Activated T-cell treated with anti-CD3 and anti-CD28 coated beads, Interleukin-2, amount 50 U/mL, for 24 hours (primary cell): ENCODE results near the gene ENOX2.
"Not testable (repeated sequence)": the region's sequence is repeated elsewhere in the genome, so short reads cannot be mapped to it uniquely, and the experiment has no call there.

Experiments
- DNase-seq: peaks from one replicate; pipeline ENCODE4 v3.0.0-alpha.2; 2020
- H3K27ac Mint-ChIP-seq: 2 replicates; pipeline ENCODE4 v1.8.0; 2020; ENCODE audit warnings: mild to moderate bottlenecking, mixed read lengths
- H3K27me3 Mint-ChIP-seq: 2 replicates; pipeline ENCODE4 v1.8.0; 2020; ENCODE audit warnings: mixed read lengths
- H3K36me3 Mint-ChIP-seq: 2 replicates; pipeline ENCODE4 v1.8.0; 2020; ENCODE audit warnings: low read depth, mixed read lengths
- H3K4me1 Mint-ChIP-seq: 2 replicates; pipeline ENCODE4 v1.8.0; 2020; ENCODE audit warnings: low read depth, mixed read lengths
- H3K4me3 Mint-ChIP-seq: 2 replicates; pipeline ENCODE4 v1.8.0; 2020; ENCODE audit warnings: mild to moderate bottlenecking, moderate library complexity, mixed read lengths
- H3K9me3 Mint-ChIP-seq: 2 replicates; pipeline ENCODE4 v1.8.0; 2020; ENCODE audit warnings: mixed read lengths

ENOX2 gene

GRCh38 chrX:130826249-130826648, 76.8 kb downstream of the ENOX2 start:
- peaks cover 1% of the 10 kb centered on the region for H3K4me1 Mint-ChIP-seq

GRCh38 chrX:130825525-130825924, 77.5 kb downstream of the ENOX2 start:
- no peak overlapping the region for H3K27ac Mint-ChIP-seq
- no peak for DNase-seq
- H3K4me1 Mint-ChIP-seq, result peaks cover 2% of the 10 kb centered on the region
- no peak overlapping the region for H3K4me3 Mint-ChIP-seq
- peaks cover 7% of the 10 kb centered on the region for H3K27me3 Mint-ChIP-seq
- peaks cover 1% of the 10 kb centered on the region for H3K9me3 Mint-ChIP-seq
- H3K36me3 Mint-ChIP-seq, result peaks cover under 1% of the 10 kb centered on the region

More at GRCh38 chrX:130826249-130826648, 76.8 kb downstream of the ENOX2 start:
- no peaks in the 10 kb centered on the region for H3K36me3 Mint-ChIP-seq
- no peaks in the 10 kb centered on the region for H3K9me3 Mint-ChIP-seq
- H3K27me3 Mint-ChIP-seq, result peaks cover 10% of the 10 kb centered on the region
- no peak overlapping the region for H3K4me3 Mint-ChIP-seq
- no peak overlapping the region for H3K27ac Mint-ChIP-seq
- no peak for DNase-seq

GRCh38 chrX:130819367-130819766, 83.6 kb downstream of the ENOX2 start:
- not testable (repeated sequence) for H3K4me1 Mint-ChIP-seq, DNase-seq
- H3K27me3 Mint-ChIP-seq, result peaks cover 20% of the 10 kb centered on the region

GRCh38 chrX:130813932-130814331, 89.1 kb downstream of the ENOX2 start:
- peaks cover 20% of the 10 kb centered on the region for H3K27me3 Mint-ChIP-seq
- not testable (repeated sequence) for H3K27ac Mint-ChIP-seq, DNase-seq, H3K4me3 Mint-ChIP-seq, H3K9me3 Mint-ChIP-seq, H3K4me1 Mint-ChIP-seq, H3K36me3 Mint-ChIP-seq

More at GRCh38 chrX:130819367-130819766, 83.6 kb downstream of the ENOX2 start:
- H3K36me3 Mint-ChIP-seq, H3K27ac Mint-ChIP-seq, H3K9me3 Mint-ChIP-seq, H3K4me3 Mint-ChIP-seq: not testable (repeated sequence)

GRCh38 chrX:130810561-130810960, 92.4 kb downstream of the ENOX2 start:
- H3K36me3 Mint-ChIP-seq, result no peaks in the 10 kb centered on the region
- H3K4me1 Mint-ChIP-seq, result no peaks in the 10 kb centered on the region
- H3K27ac Mint-ChIP-seq, result no peak overlapping the region
- peaks cover 4% of the 10 kb centered on the region for H3K27me3 Mint-ChIP-seq
- no peaks in the 10 kb centered on the region for H3K9me3 Mint-ChIP-seq
- no peak for DNase-seq
- H3K4me3 Mint-ChIP-seq, result no peak overlapping the region

- Mint-ChIP-seq H3K4me3 (no peak overlapping the region), H3K27me3 (peaks cover 12% of the 10 kb centered on the region), H3K4me1 (no peaks in the 10 kb centered on the region), H3K9me3 (no peaks in the 10 kb centered on the region), H3K27ac (no peak overlapping the region), H3K36me3 (no peaks in the 10 kb centered on the region)
- DNase-seq, result no peak
Observed at GRCh38 chrX:130805903-130806302, 97.1 kb downstream of the ENOX2 start.

GRCh38 chrX:130803537-130803936, 99.5 kb downstream of the ENOX2 start:
- H3K4me3 Mint-ChIP-seq, result no peak overlapping the region
- H3K9me3 Mint-ChIP-seq, result no peaks in the 10 kb centered on the region
- no peak overlapping the region for H3K27ac Mint-ChIP-seq
- DNase-seq, result no peak
- H3K36me3 Mint-ChIP-seq, result no peaks in the 10 kb centered on the region
- peaks cover 22% of the 10 kb centered on the region for H3K27me3 Mint-ChIP-seq
- H3K4me1 Mint-ChIP-seq, result no peaks in the 10 kb centered on the region

GRCh38 chrX:130801901-130802300, 101.1 kb downstream of the ENOX2 start:
- Mint-ChIP-seq H3K27me3 (peaks cover 23% of the 10 kb centered on the region), H3K4me1 (no peaks in the 10 kb centered on the region), H3K27ac (no peak overlapping the region), H3K9me3 (no peaks in the 10 kb centered on the region), H3K4me3 (no peak overlapping the region), H3K36me3 (no peaks in the 10 kb centered on the region)
- DNase-seq, result no peak

GRCh38 chrX:130799393-130799792, 103.6 kb downstream of the ENOX2 start:
- H3K9me3 Mint-ChIP-seq, result no peaks in the 10 kb centered on the region
- no peak overlapping the region for H3K4me3 Mint-ChIP-seq
- DNase-seq, result no peak
- peaks cover 16% of the 10 kb centered on the region for H3K27me3 Mint-ChIP-seq
- H3K27ac Mint-ChIP-seq, result no peak overlapping the region
- no peaks in the 10 kb centered on the region for H3K4me1 Mint-ChIP-seq
- H3K36me3 Mint-ChIP-seq, result no peaks in the 10 kb centered on the region

GRCh38 chrX:130793975-130794374, 109.0 kb downstream of the ENOX2 start:
- Mint-ChIP-seq H3K27me3 (peaks cover 14% of the 10 kb centered on the region), H3K4me1 (no peaks in the 10 kb centered on the region), H3K4me3 (no peak overlapping the region), H3K36me3 (peaks cover 5% of the 10 kb centered on the region), H3K27ac (no peak overlapping the region), H3K9me3 (no peaks in the 10 kb centered on the region)
- DNase-seq, result no peak

GRCh38 chrX:130791870-130792269, 111.1 kb downstream of the ENOX2 start:
- H3K27ac Mint-ChIP-seq, H3K9me3 Mint-ChIP-seq, H3K4me3 Mint-ChIP-seq, H3K36me3 Mint-ChIP-seq, DNase-seq, H3K4me1 Mint-ChIP-seq, H3K27me3 Mint-ChIP-seq: not testable (repeated sequence)

- no peaks in the 10 kb centered on the region for H3K9me3 Mint-ChIP-seq
- H3K4me1 Mint-ChIP-seq, result no peaks in the 10 kb centered on the region
- peaks cover 5% of the 10 kb centered on the region for H3K36me3 Mint-ChIP-seq
- no peak overlapping the region for H3K27ac Mint-ChIP-seq
- no peak overlapping the region for H3K4me3 Mint-ChIP-seq
- peaks cover 13% of the 10 kb centered on the region for H3K27me3 Mint-ChIP-seq
- no peak for DNase-seq
Observed at GRCh38 chrX:130789793-130790192, 113.2 kb downstream of the ENOX2 start.

- DNase-seq, result no peak
- no peaks in the 10 kb centered on the region for H3K9me3 Mint-ChIP-seq
- H3K27ac Mint-ChIP-seq, result no peak overlapping the region
- peaks cover 13% of the 10 kb centered on the region for H3K27me3 Mint-ChIP-seq
- H3K4me1 Mint-ChIP-seq, result no peaks in the 10 kb centered on the region
- H3K4me3 Mint-ChIP-seq, result no peak overlapping the region
- H3K36me3 Mint-ChIP-seq, result peaks cover 5% of the 10 kb centered on the region
Observed at GRCh38 chrX:130788786-130789581, 114.0 kb downstream of the ENOX2 start.

- H3K4me1 Mint-ChIP-seq, result no peaks in the 10 kb centered on the region
- no peak for DNase-seq
- H3K4me3 Mint-ChIP-seq, result no peak overlapping the region
- no peaks in the 10 kb centered on the region for H3K36me3 Mint-ChIP-seq
- H3K27me3 Mint-ChIP-seq, result peaks cover 4% of the 10 kb centered on the region
- H3K9me3 Mint-ChIP-seq, result no peaks in the 10 kb centered on the region
- no peak overlapping the region for H3K27ac Mint-ChIP-seq
Observed at GRCh38 chrX:130786030-130786429, 117.0 kb downstream of the ENOX2 start.

GRCh38 chrX:130778773-130779172, 124.2 kb downstream of the ENOX2 start:
- Mint-ChIP-seq H3K36me3 (peaks cover 6% of the 10 kb centered on the region), H3K27me3 (peaks cover 9% of the 10 kb centered on the region), H3K4me1 (peaks cover 3% of the 10 kb centered on the region), H3K4me3 (no peak overlapping the region), H3K27ac (no peak overlapping the region), H3K9me3 (no peaks in the 10 kb centered on the region)
- DNase-seq, result no peak
